GM23338 (cell line): ENCODE measurements around the gene CHST11. TPM values are rescaled to one million over a fixed set of nuclear protein-coding genes. Genes with fewer than 3 reads are reported as not detected.

Experiments used
- ATAC-seq: fragments of 200-7000 bp; cut with Tn5 transposase; 3 replicates; pipeline ENCODE4 v1.9.1; 2020
- DNase-seq: peaks from one replicate; pipeline ENCODE4 v3.0.0-alpha.2; 2015; ENCODE audit warnings: low spot score
- H2AFZ ChIP-seq: fragments of 200-600 bp; sonication (generic); 2 replicates; pipeline ENCODE4 v1.8.0; 2016; ENCODE audit warnings: antibody characterized with exemption, mild to moderate bottlenecking, moderate library complexity
- H3F3A ChIP-seq: fragments of 200-600 bp; sonication (generic); replicated peaks from 2 replicates; pipeline ENCODE4 v1.8.0; 2017; ENCODE audit warnings: antibody characterized with exemption, mixed run types, low read depth
- H3K27ac ChIP-seq: fragments of 200-600 bp; sonication (generic); 2 replicates; pipeline ENCODE4 v1.6.1; 2016; ENCODE audit warnings: low read depth
- H3K27me3 ChIP-seq: fragments of 200-600 bp; sonication (generic); 2 replicates; pipeline ENCODE4 v1.8.0; 2016; ENCODE audit warnings: mild to moderate bottlenecking, mixed run types, moderate library complexity; ENCODE audit not compliant: insufficient read depth
- H3K36me3 ChIP-seq: fragments of 200-600 bp; sonication (generic); 2 replicates; pipeline ENCODE4 v1.8.0; 2016; ENCODE audit warnings: mild to moderate bottlenecking; ENCODE audit not compliant: insufficient read depth
- H3K4me1 ChIP-seq: fragments of 200-600 bp; sonication (generic); 2 replicates; pipeline ENCODE4 v1.8.0; 2016; ENCODE audit warnings: mild to moderate bottlenecking, moderate library complexity; ENCODE audit not compliant: insufficient read depth
- H3K4me2 ChIP-seq: fragments of 200-600 bp; sonication (generic); 2 replicates; pipeline ENCODE4 v1.7.1; 2017; ENCODE audit warnings: mixed run types
- H3K4me3 ChIP-seq: fragments of 200-600 bp; sonication (generic); 2 replicates; pipeline ENCODE4 v1.6.1; 2016; ENCODE audit warnings: mixed run types
- H3K79me2 ChIP-seq: fragments of 200-600 bp; sonication (generic); replicated peaks from 2 replicates; pipeline ENCODE4 v1.8.0; 2017; ENCODE audit warnings: mild to moderate bottlenecking; ENCODE audit not compliant: insufficient read depth
- H3K9me2 ChIP-seq: fragments of 200-600 bp; sonication (generic); 2 replicates; pipeline ENCODE4 v1.8.0; 2017; ENCODE audit not compliant: insufficient read depth
- H4K20me1 ChIP-seq: fragments of 200-600 bp; sonication (generic); replicated peaks from 2 replicates; pipeline ENCODE4 v1.8.0; 2017; ENCODE audit warnings: mild to moderate bottlenecking; ENCODE audit not compliant: insufficient read depth
- H3K27ac Mint-ChIP-seq: 2 replicates; pipeline ENCODE4 v1.8.0; 2020; ENCODE audit warnings: inconsistent platforms, mild to moderate bottlenecking, moderate library complexity, mixed read lengths
- H3K27me3 Mint-ChIP-seq: 3 replicates; pipeline ENCODE4 v1.8.0; 2022; ENCODE audit warnings: low read depth, mild to moderate bottlenecking, moderate library complexity, mixed read lengths, inconsistent platforms; ENCODE audit not compliant: insufficient read depth, poor library complexity
- H3K36me3 Mint-ChIP-seq: 3 replicates; pipeline ENCODE4 v1.8.0; 2021; ENCODE audit warnings: low read depth, mild to moderate bottlenecking, inconsistent platforms, moderate library complexity, mixed read lengths
- H3K4me1 Mint-ChIP-seq: 3 replicates; pipeline ENCODE4 v1.8.0; 2020; ENCODE audit warnings: mild to moderate bottlenecking, inconsistent platforms, mixed read lengths
- H3K4me3 Mint-ChIP-seq: 3 replicates; pipeline ENCODE4 v1.8.0; 2021; ENCODE audit warnings: moderate library complexity, mild to moderate bottlenecking, inconsistent platforms, mixed read lengths
- H3K9me3 Mint-ChIP-seq: 3 replicates; pipeline ENCODE4 v1.8.0; 2020; ENCODE audit warnings: moderate library complexity, mild to moderate bottlenecking, inconsistent platforms, mixed read lengths
- CREB1 ChIP-seq: fragments of 250-450 bp; sonication (Bioruptor Pico); IDR thresholded peaks from 2 replicates; pipeline ENCODE4 v1.5.0; 2020; ENCODE audit warnings: low read depth, mild to moderate bottlenecking, moderate library complexity
- EZH2 ChIP-seq: fragments of 200-600 bp; sonication (generic); IDR thresholded peaks from one replicate; pipeline ENCODE4 v1.8.0; 2017; ENCODE audit warnings: antibody characterized with exemption, mild to moderate bottlenecking, low read depth; ENCODE audit not compliant: unreplicated experiment
- NANOG ChIP-seq: IDR thresholded peaks from 2 replicates; pipeline ENCODE4 v1.6.1; 2016; ENCODE audit warnings: antibody characterized with exemption, borderline replicate concordance
- POLR2AphosphoS5 ChIP-seq: IDR thresholded peaks from 2 replicates; pipeline ENCODE4 v1.6.1; 2016; ENCODE audit warnings: antibody characterized with exemption, low read depth
- STAT1 ChIP-seq: IDR thresholded peaks from one replicate; pipeline ENCODE4 v1.6.1; 2016; ENCODE audit warnings: antibody characterized with exemption; ENCODE audit not compliant: unreplicated experiment
- ZNF114 ChIP-seq: fragments of 250-450 bp; sonication (Bioruptor Pico); IDR thresholded peaks from 2 replicates; pipeline ENCODE4 v1.5.0; 2020; ENCODE audit warnings: mild to moderate bottlenecking, moderate library complexity
- ZNF331 ChIP-seq: fragments of 250-450 bp; sonication (Bioruptor Pico); IDR thresholded peaks from 2 replicates; pipeline ENCODE4 v1.5.0; 2020; ENCODE audit warnings: low read depth, mild to moderate bottlenecking, moderate library complexity
- polyA plus RNA-seq: library from polyadenylated mRNA; unstranded; fragments of >200 nt; fragmentation: Nextera tagmentation; extraction: Ambion mirVana; gene quantifications from 2 replicates; pipeline ENCODE4 v1.2.1, GENCODE V29; 2016
- total RNA-seq: library from RNA; depleted of rRNA; stranded (reverse); fragments of >200 nt; shearing (Covaris generic); gene quantifications from 2 replicates; pipeline ENCODE4 v1.2.3, GENCODE V29; 2014
- TF ChIP-seq, protein P1 (sequence below): IDR thresholded peaks from one replicate; pipeline ENCODE4 v1.6.1; 2018; ENCODE audit warnings: antibody characterized with exemption; ENCODE audit not compliant: unreplicated experiment
- TF ChIP-seq, protein P2 (sequence below): IDR thresholded peaks from 2 replicates; pipeline ENCODE4 v1.6.1; 2016; ENCODE audit warnings: antibody characterized with exemption
- TF ChIP-seq, protein P3 (sequence below), 2 experiments: fragments of 200-600 bp in 1 of 2; sonication (generic) in 1 of 2; conservative IDR thresholded peaks; 2 replicates each; pipeline versions ENCODE4 v1.5.1 to v1.6.1; 2016 to 2017; ENCODE audit warnings: antibody characterized with exemption in 2 of 2, low read depth in 2 of 2, mild to moderate bottlenecking in 2 of 2, moderate library complexity in 1 of 2

The CHST11 gene
- total and polyA plus RNA-seq, 2 experiments from 2014 or later: 7.7 to 25.7 TPM

DNA sequence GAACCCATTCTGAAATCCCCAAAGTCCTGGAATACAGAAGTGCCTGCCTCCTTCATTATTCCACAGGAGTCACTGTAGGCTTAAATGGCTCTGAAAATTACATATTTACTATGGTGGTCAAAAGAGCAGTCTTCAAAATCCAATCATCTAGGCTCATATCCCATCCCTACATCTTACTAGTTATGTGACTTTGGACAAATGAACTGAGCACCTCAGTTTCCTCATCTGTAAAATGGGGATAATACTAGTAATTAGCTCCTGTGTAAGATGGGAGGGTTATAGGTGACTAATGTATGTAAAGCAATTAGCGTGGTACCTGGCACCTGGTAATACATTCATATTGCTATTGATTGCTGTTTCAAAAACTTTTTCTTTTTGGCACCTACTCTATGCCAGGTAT, 243.6 kb downstream of the CHST11 start:
- H3F3A ChIP-seq: no peaks in the 10 kb centered on the region
- H3K36me3 ChIP-seq: no peaks in the 10 kb centered on the region
- no peak overlapping the region for H2AFZ ChIP-seq
- H3K79me2 ChIP-seq: no peaks in the 10 kb centered on the region
- Mint-ChIP-seq H3K27me3 (peaks cover 10% of the 10 kb centered on the region), H3K27ac (no peak overlapping the region), H3K4me3 (no peak overlapping the region), H3K36me3 (no peaks in the 10 kb centered on the region), H3K9me3 (no peaks in the 10 kb centered on the region), H3K4me1 (peaks cover 41% of the 10 kb centered on the region)
- H3K27ac ChIP-seq: no peak overlapping the region
- H3K4me3 ChIP-seq: no peak overlapping the region
- no peaks in the 10 kb centered on the region; the same call in 1 of the 2 replicates for H4K20me1 ChIP-seq
- DNase-seq (no peak), ATAC-seq (no peak)
- H3K4me1 ChIP-seq: peaks cover 18% of the 10 kb centered on the region
- H3K9me2 ChIP-seq: no peaks in the 10 kb centered on the region
- TF ChIP-seq CREB1 (CRISPR knock-in tag) (no peak), POLR2AphosphoS5 (no peak), STAT1 (no peak), ZNF331 (CRISPR knock-in tag) (no peak), NANOG (no peak), ZNF114 (CRISPR knock-in tag) (no peak)
- TF ChIP-seq, protein P1, sequence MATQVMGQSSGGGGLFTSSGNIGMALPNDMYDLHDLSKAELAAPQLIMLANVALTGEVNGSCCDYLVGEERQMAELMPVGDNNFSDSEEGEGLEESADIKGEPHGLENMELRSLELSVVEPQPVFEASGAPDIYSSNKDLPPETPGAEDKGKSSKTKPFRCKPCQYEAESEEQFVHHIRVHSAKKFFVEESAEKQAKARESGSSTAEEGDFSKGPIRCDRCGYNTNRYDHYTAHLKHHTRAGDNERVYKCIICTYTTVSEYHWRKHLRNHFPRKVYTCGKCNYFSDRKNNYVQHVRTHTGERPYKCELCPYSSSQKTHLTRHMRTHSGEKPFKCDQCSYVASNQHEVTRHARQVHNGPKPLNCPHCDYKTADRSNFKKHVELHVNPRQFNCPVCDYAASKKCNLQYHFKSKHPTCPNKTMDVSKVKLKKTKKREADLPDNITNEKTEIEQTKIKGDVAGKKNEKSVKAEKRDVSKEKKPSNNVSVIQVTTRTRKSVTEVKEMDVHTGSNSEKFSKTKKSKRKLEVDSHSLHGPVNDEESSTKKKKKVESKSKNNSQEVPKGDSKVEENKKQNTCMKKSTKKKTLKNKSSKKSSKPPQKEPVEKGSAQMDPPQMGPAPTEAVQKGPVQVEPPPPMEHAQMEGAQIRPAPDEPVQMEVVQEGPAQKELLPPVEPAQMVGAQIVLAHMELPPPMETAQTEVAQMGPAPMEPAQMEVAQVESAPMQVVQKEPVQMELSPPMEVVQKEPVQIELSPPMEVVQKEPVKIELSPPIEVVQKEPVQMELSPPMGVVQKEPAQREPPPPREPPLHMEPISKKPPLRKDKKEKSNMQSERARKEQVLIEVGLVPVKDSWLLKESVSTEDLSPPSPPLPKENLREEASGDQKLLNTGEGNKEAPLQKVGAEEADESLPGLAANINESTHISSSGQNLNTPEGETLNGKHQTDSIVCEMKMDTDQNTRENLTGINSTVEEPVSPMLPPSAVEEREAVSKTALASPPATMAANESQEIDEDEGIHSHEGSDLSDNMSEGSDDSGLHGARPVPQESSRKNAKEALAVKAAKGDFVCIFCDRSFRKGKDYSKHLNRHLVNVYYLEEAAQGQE: no peak
- TF ChIP-seq, protein P2, sequence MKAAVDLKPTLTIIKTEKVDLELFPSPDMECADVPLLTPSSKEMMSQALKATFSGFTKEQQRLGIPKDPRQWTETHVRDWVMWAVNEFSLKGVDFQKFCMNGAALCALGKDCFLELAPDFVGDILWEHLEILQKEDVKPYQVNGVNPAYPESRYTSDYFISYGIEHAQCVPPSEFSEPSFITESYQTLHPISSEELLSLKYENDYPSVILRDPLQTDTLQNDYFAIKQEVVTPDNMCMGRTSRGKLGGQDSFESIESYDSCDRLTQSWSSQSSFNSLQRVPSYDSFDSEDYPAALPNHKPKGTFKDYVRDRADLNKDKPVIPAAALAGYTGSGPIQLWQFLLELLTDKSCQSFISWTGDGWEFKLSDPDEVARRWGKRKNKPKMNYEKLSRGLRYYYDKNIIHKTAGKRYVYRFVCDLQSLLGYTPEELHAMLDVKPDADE: no peak
- TF ChIP-seq, protein P3, sequence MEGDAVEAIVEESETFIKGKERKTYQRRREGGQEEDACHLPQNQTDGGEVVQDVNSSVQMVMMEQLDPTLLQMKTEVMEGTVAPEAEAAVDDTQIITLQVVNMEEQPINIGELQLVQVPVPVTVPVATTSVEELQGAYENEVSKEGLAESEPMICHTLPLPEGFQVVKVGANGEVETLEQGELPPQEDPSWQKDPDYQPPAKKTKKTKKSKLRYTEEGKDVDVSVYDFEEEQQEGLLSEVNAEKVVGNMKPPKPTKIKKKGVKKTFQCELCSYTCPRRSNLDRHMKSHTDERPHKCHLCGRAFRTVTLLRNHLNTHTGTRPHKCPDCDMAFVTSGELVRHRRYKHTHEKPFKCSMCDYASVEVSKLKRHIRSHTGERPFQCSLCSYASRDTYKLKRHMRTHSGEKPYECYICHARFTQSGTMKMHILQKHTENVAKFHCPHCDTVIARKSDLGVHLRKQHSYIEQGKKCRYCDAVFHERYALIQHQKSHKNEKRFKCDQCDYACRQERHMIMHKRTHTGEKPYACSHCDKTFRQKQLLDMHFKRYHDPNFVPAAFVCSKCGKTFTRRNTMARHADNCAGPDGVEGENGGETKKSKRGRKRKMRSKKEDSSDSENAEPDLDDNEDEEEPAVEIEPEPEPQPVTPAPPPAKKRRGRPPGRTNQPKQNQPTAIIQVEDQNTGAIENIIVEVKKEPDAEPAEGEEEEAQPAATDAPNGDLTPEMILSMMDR (conservative IDR thresholded peaks at IDR 0.05; ENCODE audit: low read depth in 2 of 2): no peak
- H3K4me2 ChIP-seq: no peak overlapping the region
- H3K27me3 ChIP-seq: no peaks in the 10 kb centered on the region

- Mint-ChIP-seq H3K9me3 (no peaks in the 10 kb centered on the region), H3K27me3 (peaks cover 17% of the 10 kb centered on the region), H3K4me1 (peaks cover 33% of the 10 kb centered on the region), H3K4me3 (no peak overlapping the region), H3K36me3 (no peaks in the 10 kb centered on the region), H3K27ac (no peak overlapping the region)
- H3K79me2 ChIP-seq: no peaks in the 10 kb centered on the region
- no peaks in the 10 kb centered on the region; the same call in 1 of the 2 replicates for H4K20me1 ChIP-seq
- no peaks in the 10 kb centered on the region for H3K9me2 ChIP-seq
- no peak overlapping the region for H3K27ac ChIP-seq
- DNase-seq (no peak), ATAC-seq (no peak)
- H3K4me1 ChIP-seq: peaks cover 12% of the 10 kb centered on the region
- no peak overlapping the region for H3K4me3 ChIP-seq
- H3K4me2 ChIP-seq: no peak overlapping the region
- TF ChIP-seq STAT1 (no peak), NANOG (no peak), EZH2 (no peak), ZNF331 (CRISPR knock-in tag) (no peak)
- TF ChIP-seq, protein P3 (conservative IDR thresholded peaks at IDR 0.05; ENCODE audit: low read depth in 2 of 2): no peak
- TF ChIP-seq, protein P1: no peak
- no peaks in the 10 kb centered on the region for H3K36me3 ChIP-seq
- H2AFZ ChIP-seq: no peak overlapping the region
- H3F3A ChIP-seq: no peaks in the 10 kb centered on the region
- no peaks in the 10 kb centered on the region for H3K27me3 ChIP-seq
Observed at GRCh38 chr12:104701301-104701700, 244.6 kb downstream of the CHST11 start.
